ENCODE data around the gene PDE6B.

DNA sequence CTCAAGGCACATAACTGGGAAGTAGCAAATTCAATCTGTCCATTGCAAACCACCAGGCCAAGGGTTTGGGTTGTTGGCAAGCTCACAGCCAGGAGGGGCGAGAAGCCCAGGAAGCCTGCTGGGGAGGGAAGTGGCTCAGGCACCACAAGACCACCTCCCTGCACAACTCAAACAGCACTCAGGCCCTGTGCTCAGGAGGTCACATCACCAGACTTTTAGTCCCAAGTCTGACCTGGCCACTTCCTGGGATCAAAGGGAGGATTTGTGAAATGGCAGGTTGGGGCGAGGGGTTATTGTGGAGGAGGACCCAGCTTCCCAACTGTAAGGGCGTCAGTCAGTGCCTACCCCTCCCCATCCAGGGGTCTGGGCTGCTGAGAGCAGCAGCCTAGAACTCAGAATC is 46.4 kb downstream of the PDE6B start:
- no peak for TF ChIP-seq POLR2A (IDR thresholded peaks at IDR 0.05; ENCODE audit: low read length)
- TF ChIP-seq GATA1 (IDR thresholded peaks at IDR 0.05; ENCODE audit: low read depth, low read length): no peak

All from erythroblast (primary cell).